Measurements from ENCODE around the gene TP53. TPM values are rescaled to one million over a fixed set of nuclear protein-coding genes. Genes with fewer than 3 reads are reported as not detected.

TP53 gene
- total RNA-seq, 2 experiments from 2014 or later, result 69.2 to 172 TPM

DNA sequence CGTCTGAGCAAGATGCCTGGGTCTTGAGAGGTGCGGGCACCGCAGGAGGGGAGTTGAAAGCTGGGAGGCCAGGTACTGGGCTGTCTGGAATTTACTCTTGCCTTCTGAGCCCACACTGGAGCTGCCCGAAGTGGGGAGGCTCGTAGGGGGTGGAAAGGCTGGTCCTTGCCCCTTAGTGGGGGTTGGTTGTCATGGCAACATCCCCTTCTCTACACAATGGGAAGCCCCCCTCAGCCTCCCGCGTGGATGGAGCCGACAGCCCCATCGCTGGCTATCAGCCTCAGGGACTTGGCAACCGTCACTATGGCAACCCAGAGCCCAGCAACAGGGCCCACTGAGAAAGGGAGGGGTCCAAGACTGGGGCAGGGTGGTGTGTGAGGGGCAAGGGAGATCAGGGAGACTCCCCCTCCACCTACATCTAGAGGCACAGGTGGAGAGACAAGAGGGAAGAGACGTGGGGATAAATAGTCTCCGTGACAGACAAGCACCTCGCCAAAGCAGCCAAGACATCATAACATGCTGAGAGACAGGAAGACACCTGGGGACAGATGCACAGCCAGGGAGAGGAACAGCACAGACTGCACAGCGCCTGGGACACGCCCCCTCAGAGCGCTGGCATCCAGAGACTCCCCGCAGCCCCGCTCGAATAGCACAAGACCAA, 25.0 kb upstream of the TP53 start:
- Histone ChIP-seq H3K36me3 (ENCODE audit: insufficient read depth, low read length) (no peaks in the 10 kb centered on the region), H3K4me3 (ENCODE audit: low read depth, low read length, poor library complexity, severe bottlenecking) (no peak overlapping the region), H4K20me1 (ENCODE audit: insufficient read depth, low read length) (no peaks in the 10 kb centered on the region), H3K79me2 (ENCODE audit: insufficient read depth, low read depth, low read length) (no peaks in the 10 kb centered on the region), H3K27ac (ENCODE audit: low read depth, low read length, poor library complexity, severe bottlenecking) (no peak overlapping the region), H3K4me1 (ENCODE audit: insufficient read depth, low read length, poor library complexity, severe bottlenecking) (peaks cover 10% of the 10 kb centered on the region), H3K4me2 (ENCODE audit: low read length) (no peak overlapping the region), H3K9me3 (ENCODE audit: low read length) (no peaks in the 10 kb centered on the region), H3K9me2 (ENCODE audit: insufficient read depth, low read length) (0 out of 2 replicates have a peak, but pooled peaks cover 4% of the 10 kb centered on the region), H2AFZ (ENCODE audit: low read length) (no peak overlapping the region)
- intact Hi-C loops (cut with micrococcal nuclease; ENCODE audit: unreplicated experiment), result no loop called here
- no peak for TF ChIP-seq EZH2phosphoT487 (IDR thresholded peaks at IDR 0.05; ENCODE audit: borderline replicate concordance, low read depth, low read length)
- TF ChIP-seq, protein P1, sequence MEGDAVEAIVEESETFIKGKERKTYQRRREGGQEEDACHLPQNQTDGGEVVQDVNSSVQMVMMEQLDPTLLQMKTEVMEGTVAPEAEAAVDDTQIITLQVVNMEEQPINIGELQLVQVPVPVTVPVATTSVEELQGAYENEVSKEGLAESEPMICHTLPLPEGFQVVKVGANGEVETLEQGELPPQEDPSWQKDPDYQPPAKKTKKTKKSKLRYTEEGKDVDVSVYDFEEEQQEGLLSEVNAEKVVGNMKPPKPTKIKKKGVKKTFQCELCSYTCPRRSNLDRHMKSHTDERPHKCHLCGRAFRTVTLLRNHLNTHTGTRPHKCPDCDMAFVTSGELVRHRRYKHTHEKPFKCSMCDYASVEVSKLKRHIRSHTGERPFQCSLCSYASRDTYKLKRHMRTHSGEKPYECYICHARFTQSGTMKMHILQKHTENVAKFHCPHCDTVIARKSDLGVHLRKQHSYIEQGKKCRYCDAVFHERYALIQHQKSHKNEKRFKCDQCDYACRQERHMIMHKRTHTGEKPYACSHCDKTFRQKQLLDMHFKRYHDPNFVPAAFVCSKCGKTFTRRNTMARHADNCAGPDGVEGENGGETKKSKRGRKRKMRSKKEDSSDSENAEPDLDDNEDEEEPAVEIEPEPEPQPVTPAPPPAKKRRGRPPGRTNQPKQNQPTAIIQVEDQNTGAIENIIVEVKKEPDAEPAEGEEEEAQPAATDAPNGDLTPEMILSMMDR (conservative IDR thresholded peaks at IDR 0.05; ENCODE audit: low read length), result no peak
- ChIA-PET POLR2A (no interaction called here), CTCF (ENCODE audit: unreplicated experiment) (interaction anchor here (0.6 kb wide), 1 partner anchor 153 kb away, joined by 3 read pairs; no protein-coding TSS in a partner anchor)
- DNase-seq (ENCODE audit: low spot score), result peak; percentile 23
- BruUV-seq (replicated peaks), result no TSS peak

DNA sequence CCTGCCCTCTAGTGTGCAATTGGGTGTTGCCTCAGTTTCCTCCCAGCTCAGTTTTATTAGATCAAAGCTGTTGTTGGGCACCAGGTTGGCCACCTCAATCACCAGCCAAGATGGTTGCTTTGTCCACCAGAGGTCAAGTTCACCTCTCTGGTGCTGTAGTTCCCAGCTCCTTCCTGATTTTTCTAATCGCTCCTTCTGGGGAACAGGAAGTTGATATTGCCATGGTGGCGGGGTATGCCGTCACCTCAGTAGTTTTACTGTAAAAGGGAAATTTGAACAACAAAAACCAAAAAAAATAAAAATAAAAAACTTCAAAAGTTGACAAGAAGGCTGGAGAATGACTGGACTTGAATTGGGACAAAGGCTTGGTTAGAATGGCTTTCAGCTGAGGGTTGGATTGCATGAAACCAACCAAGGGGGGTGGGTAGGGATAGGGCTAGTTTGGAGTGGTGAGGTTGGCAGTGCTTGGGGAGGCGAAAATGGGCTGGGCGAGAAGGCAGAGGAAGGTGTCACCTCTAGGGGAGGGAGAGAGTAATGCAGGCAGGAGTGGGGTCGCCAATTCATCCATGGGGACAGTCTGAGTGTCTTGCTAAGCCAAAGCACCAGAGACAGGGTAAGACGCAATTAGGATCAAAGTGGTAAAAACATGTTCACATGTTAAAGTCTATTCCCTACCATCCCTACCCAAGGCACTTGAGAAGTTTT, 23.9 kb upstream of the TP53 start:
- Histone ChIP-seq H4K20me1 (ENCODE audit: insufficient read depth, low read length) (no peaks in the 10 kb centered on the region), H2AFZ (ENCODE audit: low read length) (no peak overlapping the region), H3K27ac (ENCODE audit: low read depth, low read length, poor library complexity, severe bottlenecking) (no peak overlapping the region), H3K4me2 (ENCODE audit: low read length) (no peak overlapping the region), H3K4me3 (ENCODE audit: low read depth, low read length, poor library complexity, severe bottlenecking) (no peak overlapping the region), H3K79me2 (ENCODE audit: insufficient read depth, low read depth, low read length) (no peaks in the 10 kb centered on the region), H3K9me3 (ENCODE audit: low read length) (no peaks in the 10 kb centered on the region), H3K9me2 (ENCODE audit: insufficient read depth, low read length) (0 out of 2 replicates have a peak, but pooled peaks cover 4% of the 10 kb centered on the region), H3K4me1 (ENCODE audit: insufficient read depth, low read length, poor library complexity, severe bottlenecking) (peaks cover 10% of the 10 kb centered on the region), H3K36me3 (ENCODE audit: insufficient read depth, low read length) (no peaks in the 10 kb centered on the region)
- CTCF ChIA-PET (ENCODE audit: unreplicated experiment), result no interaction called here
- POLR2A ChIA-PET, result no interaction called here
- intact Hi-C loops (cut with micrococcal nuclease; ENCODE audit: unreplicated experiment), result no loop called here
- DNase-seq (ENCODE audit: low spot score), result peak; percentile 34
- TF ChIP-seq, protein P1 (conservative IDR thresholded peaks at IDR 0.05; ENCODE audit: low read length), result peak; percentile 65
- TF ChIP-seq EZH2phosphoT487 (IDR thresholded peaks at IDR 0.05; ENCODE audit: borderline replicate concordance, low read depth, low read length), result no peak
- no TSS peak for BruUV-seq (replicated peaks)

DNA sequence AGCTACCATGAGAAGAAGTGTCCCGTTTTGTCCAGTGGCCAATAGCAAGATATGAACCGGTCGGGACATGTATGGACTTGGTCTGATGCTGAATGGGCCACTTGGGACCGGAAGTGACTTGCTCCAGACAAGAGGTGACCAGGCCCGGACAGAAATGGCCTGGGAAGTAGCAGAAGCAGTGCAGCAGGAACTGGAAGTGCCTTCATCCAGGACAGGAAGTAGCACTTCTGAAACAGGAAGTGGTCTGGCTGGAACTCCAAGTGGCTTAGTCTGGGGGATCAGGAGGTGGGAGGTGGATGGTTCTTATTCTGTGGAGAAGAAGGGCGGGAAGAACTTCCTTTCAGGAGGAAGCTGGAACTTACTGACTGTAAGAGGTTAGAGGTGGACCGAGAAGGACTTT, 23.0 kb upstream of the TP53 start:
- H4K20me1 ChIP-seq (ENCODE audit: insufficient read depth, low read length), result no peaks in the 10 kb centered on the region
- DNase-seq (ENCODE audit: low spot score), result peak; percentile 33
- intact Hi-C loops (cut with micrococcal nuclease; ENCODE audit: unreplicated experiment), result no loop called here
- no TSS peak for BruUV-seq (replicated peaks)
- ChIA-PET POLR2A (no interaction called here), CTCF (ENCODE audit: unreplicated experiment) (interaction anchor here (0.9 kb wide), 1 partner anchor 13 kb away, joined by 3 read pairs; no protein-coding TSS in a partner anchor)
- peak overlapping the region; percentile 24 for H3K4me2 ChIP-seq (ENCODE audit: low read length)
- no peaks in the 10 kb centered on the region for H3K79me2 ChIP-seq (ENCODE audit: insufficient read depth, low read depth, low read length)
- H3K4me3 ChIP-seq (ENCODE audit: low read depth, low read length, poor library complexity, severe bottlenecking), result no peak overlapping the region
- 0 out of 2 replicates have a peak, but pooled peaks cover 4% of the 10 kb centered on the region for H3K9me2 ChIP-seq (ENCODE audit: insufficient read depth, low read length)
- no peak overlapping the region for H3K27ac ChIP-seq (ENCODE audit: low read depth, low read length, poor library complexity, severe bottlenecking)
- peaks cover 10% of the 10 kb centered on the region for H3K4me1 ChIP-seq (ENCODE audit: insufficient read depth, low read length, poor library complexity, severe bottlenecking)
- TF ChIP-seq, protein P1 (conservative IDR thresholded peaks at IDR 0.05; ENCODE audit: low read length), result no peak
- no peak for TF ChIP-seq EZH2phosphoT487 (IDR thresholded peaks at IDR 0.05; ENCODE audit: borderline replicate concordance, low read depth, low read length)
- H2AFZ ChIP-seq (ENCODE audit: low read length), result peak overlapping the region; percentile 14; the same call in 1 of the 2 replicates
- H3K9me3 ChIP-seq (ENCODE audit: low read length), result no peaks in the 10 kb centered on the region
- H3K36me3 ChIP-seq (ENCODE audit: insufficient read depth, low read length), result no peaks in the 10 kb centered on the region

Measured in OCI-LY7 (cell line).